GM10847 (cell line): ENCODE data around the gene DRC7.

ENCODE experiments used
- POLR2A ChIP-seq: IDR thresholded peaks from 2 replicates; pipeline ENCODE4 v1.6.1; 2011; ENCODE audit not compliant: insufficient read length; ENCODE audit errors: extremely low read depth

Gene DRC7

DNA sequence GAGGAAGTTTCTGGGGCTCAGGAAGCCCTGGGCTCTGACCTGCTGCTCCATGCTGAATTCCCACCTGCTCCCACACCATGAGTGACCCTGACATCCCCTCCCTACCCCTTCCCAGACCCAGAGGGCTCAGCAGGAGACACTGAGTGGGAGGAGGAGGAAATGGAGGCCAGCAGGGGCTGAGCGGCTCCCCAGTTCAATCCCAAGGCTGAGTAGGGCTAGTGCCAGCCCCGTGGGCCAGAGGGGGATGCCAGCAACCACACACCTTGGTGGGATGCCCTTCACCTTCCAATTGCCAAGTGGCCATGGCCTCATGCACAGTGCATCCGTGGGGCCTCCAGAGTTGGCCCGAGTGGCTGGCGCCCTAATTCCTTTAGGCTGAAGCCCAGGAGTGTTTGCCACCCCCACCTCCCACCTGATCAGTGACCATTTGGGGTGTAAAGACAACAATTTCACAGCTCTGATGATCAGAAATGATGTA is 27.5 kb upstream of the DRC7 start:
- TF ChIP-seq POLR2A: no peak

- no peak for TF ChIP-seq POLR2A
Measured at GRCh38 chr16:57667526-57668262, 26.9 kb upstream of the DRC7 start.

DNA sequence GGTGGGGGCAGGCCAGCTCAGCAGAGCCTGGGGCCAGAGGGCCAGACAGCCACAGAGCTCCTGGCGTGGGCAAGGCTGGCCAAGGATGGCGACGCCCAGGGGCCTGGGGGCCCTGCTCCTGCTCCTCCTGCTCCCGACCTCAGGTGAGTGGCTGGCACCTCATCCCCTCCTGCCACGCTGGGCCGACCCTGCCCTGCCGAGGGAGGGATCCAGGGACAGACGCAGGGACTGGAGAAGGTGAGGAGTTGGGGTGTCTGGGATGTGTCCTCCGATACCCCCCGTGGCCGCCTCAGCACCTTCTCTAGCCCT is 26.4 kb upstream of the DRC7 start, which contains the start of gene ADGRG3:
ADGRG3 (plus strand) TSS at position 44 of the 309 bp plus-strand sequence; CDS start at position 86, 42 bp downstream.
- no peak for TF ChIP-seq POLR2A

GRCh38 chr16:57668630-57669475 is 25.8 kb upstream of the DRC7 start:
- TF ChIP-seq POLR2A: no peak

DNA sequence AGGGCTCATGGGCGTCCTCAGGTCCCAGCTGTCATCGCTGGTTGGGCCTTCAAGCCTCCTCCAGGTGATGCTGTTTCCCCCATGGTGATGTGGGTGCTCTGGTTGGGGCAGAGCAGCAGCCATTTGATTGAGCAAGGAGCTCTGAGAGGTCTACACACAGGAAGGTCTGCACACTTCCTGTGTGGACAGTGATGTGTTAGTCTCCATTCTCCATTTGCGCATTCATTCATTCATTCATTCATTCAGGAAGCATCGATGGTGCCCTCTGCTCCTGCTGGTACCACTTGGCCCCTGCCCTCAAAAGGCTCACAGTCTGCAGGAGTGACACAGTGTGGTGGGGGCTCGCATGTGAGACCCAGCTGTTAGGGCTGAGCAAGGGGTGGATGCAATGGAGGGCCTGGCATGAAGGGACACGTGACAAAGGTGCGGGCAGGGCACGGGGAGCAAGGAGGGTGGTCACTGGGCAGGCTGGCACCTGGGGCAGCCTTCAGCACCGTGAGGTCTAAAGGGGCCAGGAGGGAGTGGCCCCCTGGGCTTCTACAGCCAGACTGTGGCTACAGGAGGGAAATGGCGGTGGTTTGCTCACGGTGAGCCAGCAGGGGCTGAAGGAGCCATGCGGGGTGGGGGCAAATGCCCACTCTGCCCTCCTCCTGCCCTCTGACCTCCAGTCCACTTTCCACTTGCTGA is 25.0 kb upstream of the DRC7 start:
- TF ChIP-seq POLR2A: no peak

GRCh38 chr16:57670196-57670595 is 24.4 kb upstream of the DRC7 start:
- TF ChIP-seq POLR2A: no peak

- no peak for TF ChIP-seq POLR2A
Measured at GRCh38 chr16:57672416-57672815, 22.2 kb upstream of the DRC7 start.

- no peak for TF ChIP-seq POLR2A
Measured at GRCh38 chr16:57672824-57673223, 21.8 kb upstream of the DRC7 start.

DNA sequence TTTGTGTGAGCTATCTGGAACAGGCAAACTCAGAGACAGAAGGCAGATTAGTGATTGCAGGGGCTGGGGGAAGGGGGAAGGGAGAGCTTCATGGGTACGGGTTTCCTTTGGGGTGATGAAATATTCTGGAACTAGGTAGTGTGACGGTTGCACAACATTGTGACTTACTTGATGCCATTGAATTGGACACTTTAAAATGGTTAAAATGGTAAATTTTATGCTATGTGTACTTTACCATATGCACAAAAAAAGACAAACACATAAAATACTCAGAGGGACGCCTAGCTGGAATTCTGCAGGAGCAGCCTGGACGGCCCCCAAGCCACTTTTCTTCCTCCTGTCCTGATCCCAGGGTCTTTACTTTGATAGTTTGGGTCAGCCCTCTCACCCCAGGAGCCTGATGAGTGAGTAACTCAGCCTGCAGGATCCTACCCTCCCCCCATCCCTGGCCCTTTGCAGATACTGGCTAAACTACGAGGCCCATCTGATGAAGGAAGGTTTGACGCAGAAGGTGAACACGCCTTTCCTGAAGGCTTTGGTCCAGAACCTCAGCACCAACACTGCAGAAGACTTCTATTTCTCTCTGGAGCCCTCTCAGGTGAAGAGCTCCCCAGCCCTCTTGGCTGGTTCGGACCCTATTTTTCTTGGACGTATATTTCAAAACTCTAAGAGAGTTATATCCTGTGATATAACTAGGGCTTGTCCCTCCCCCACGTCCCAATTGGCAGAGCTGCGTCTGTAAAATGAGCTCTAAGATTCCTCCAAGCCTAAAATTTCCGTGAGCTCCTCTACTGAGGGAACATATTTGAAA is 18.7 kb upstream of the DRC7 start:
- no peak for TF ChIP-seq POLR2A

DNA sequence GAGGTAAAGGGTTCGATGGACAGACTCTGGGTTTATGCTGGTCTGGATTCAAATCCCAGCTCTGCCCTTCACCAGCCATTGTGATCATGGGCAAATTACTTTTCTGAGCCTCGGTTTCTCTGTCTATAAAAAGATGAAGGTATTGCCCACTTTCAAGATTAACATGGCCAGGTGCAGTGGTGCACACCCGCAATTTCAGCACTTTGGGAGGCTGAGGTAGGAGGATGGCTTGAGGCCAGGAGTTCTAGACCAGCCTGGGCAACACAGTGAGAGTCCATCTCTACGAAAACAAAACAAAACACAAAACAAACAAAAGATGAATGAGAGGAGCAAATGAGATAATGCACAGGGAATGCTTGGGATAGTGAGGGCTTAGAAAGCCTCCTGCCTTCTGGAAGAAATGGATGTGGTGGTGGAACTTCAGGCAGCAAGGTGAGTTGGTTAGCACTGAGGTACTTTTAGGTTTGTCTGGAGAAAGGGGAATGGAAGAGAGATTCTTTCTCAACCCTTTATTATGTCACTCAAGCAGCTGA is 18.0 kb upstream of the DRC7 start:
- TF ChIP-seq POLR2A: no peak

DNA sequence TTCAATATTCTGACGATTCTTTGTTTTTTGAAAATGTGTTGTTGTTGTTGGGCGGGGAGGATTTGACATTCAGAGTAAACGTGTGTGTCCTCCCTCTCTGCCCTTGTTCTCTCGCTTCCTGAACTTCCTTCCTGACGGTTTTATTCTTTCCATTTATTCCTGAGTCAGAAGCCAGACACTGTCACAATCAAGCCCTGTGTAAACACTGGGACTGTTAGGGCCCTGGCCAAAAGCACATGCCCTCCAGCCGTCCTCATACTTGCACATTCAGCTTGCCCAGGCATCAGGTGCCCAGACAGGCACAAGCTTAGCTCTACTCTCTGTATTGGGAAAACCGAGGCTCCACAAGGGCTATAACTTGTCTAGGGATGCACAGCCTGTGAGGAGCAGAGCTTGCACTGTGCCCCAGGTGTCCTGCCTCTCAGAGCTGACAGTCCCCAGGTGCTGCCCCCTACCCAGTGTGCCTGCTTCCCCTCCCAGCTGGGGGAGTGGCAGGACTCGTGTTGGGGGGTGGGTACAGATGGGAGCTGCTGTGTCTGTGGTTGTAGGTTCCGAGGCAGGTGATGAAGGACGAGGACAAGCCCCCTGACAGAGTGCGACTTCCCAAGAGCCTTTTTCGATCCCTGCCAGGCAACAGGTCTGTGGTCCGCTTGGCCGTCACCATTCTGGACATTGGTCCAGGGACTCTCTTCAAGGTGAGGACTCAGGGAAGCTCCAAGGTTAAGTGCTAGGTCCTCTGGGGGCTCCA is 16.8 kb upstream of the DRC7 start:
- TF ChIP-seq POLR2A: no peak

GRCh38 chr16:57679016-57679415 is 15.6 kb upstream of the DRC7 start:
- no peak for TF ChIP-seq POLR2A

DNA sequence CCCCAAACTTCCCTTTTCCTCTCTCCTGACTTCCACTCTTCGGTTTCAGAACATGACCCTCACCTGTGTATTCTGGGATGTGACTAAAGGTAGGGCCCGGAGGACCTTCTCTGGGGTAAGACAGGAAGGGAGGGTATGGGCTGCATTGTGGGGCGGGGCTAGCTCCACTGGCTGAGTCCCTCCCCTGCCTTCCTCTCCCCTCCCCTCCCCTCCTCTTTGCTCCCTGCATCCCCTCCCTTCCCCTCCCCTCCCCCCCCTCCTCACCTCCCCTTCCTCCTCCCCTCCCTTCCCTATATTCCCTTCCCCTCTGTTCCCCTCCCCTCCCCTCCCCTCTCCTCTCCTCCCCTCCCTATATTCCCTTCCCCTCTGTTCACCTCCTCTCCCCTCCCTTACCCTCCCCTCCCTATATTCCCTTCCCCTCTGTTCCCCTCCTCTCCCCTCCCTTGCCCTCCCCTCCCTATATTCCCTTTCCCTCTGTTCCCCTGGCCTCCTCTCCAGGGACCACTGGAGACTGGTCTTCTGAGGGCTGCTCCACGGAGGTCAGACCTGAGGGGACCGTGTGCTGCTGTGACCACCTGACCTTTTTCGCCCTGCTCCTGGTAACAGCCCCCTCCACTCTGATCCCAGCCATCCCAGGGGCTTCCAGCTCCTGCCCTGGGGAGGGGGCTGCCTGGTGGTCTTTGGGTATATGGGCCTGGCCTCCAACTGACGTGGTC is 14.7 kb upstream of the DRC7 start:
- no peak for TF ChIP-seq POLR2A

DNA sequence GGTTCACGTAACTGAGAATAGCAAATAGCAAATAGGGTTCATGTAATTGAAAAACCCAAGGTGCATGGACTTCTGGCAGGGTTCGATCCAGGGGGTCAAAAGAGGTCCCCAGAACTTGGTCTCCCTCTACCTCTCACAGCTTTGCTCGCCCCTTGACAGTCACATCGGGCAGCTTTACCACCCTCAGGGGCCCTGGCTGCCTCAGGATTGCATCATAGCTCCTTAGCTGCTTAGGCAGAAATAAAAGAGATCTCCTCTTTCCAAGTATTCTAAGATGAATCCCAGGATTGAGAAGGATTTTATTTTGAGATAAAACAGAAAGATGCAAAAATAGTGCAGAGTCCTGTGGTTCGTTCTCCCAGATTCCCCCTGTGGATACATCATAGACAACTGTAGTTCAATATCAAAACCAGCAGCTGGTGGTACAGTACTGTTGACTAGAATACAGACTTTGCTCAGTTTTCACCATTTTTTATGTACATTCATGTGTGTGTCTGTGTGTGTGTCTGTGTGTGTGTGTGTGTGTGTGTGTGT is 13.7 kb upstream of the DRC7 start:
- TF ChIP-seq POLR2A: no peak
